Stimulated activated CD8-positive, alpha-beta memory T cell treated with anti-CD3 and anti-CD28 coated beads, Interleukin-12 subunit alpha, Interleukin-12 subunit beta, amount 100 ng/mL, for 1 hour (primary cell): ENCODE data around the gene BLID.

Source experiments
- DNase-seq: peaks from one replicate; pipeline ENCODE4 v3.0.0-alpha.2; 2020; ENCODE audit warnings: low read depth

Gene BLID

DNA sequence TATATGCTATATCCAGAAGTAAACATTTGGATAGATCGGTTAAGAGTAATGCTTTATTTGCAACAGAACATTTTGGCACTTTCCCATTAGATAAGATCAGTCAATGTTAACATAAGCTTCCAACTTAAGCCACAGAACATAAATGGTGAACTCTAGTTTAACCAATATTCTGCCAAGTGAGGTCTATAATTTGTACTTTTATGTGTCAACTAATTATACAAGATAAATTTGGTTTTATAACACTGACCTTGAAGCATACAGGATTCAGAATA lies 23.5 kb upstream of the BLID start:
- DNase-seq, result no peak

DNA sequence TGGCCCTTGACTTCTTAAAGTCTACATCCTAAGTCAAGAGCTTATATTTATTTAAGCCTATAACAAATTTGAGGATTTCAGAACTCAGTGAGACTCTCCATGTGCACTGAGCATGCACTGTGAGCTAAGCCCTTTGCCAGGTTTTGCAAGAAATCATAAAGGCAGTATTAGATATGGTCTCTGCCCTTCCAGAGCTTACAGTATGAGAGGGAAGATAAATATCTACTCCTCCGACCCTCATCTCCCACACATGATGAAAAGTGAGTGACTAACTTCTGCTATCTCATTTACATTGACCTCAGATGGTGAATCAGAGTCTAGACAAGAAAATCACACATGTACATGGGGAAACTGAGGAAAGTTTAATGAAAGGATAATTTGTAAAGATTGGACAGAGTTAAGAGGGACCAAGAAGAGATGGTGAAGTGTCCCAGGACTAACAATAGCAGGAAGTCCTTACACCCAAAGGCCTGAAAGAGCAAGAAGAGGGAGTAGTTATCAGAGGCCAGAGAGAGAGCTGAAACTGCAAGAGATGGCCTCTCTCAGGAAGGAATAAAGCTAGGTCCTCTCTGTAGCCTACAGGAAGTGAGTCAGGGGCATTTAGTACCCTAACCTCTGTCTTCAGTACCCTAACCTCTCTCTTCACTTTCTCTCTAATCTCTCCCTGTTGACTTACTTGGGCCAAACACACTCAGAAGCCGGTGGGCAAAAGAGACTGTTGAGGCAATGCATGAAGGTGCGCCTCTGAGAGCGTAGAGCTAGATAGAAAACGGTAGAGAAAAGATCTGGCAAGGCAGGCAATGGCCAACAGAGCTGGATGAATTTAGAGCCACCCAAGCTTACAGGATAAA lies 23.0 kb upstream of the BLID start:
- no peak for DNase-seq

DNA sequence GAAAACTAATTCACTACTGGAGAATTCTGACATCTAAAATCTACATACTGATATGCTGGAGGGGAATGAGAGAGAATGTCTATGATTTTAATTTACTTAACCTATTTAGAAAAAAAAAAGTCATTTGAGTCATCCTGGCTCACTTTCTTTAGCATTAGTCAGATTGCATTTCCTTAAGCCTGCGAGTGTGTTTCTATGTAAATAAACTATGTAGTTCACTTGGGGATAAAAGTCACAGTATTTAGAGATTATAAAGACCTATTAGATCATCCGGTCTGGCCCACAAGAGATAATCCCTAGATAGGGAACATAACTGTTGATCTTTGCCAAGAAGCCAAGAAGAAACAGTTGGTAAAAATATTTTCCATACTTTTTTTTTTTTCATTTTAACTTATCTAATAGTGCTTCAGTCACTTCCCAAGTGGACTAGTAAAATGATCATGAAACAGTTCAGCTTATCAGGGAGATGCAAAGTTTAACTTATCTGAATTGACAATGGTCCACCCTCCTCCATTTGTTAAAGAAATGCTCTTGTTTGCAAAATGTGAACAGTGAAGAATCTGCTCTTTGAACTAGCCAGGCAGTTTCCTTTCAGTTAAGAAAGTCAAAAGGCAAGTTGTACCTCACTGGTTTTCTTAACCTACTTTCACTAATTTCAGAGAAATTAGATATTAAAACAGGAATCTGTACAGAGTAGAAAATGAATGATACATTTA lies 21.2 kb upstream of the BLID start:
- no peak for DNase-seq

DNA sequence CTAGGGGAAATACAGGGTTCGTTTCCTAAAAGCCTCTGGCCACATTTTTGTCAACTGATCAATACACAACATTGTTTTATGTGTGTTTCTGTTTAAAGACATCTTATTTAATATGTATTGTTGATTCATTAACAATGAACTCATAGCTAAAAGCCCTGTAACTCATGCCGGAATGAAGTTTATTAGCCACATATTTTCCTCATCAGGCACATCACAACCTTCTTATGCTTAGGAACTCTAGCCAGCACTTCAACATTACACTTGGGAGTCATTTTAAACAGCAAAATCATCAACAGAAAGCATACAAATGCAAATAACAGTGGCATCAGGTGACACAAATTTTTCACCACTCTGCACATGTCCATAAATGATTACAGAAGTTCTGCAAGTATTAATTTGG lies 15.1 kb upstream of the BLID start:
- DNase-seq, result no peak

DNA sequence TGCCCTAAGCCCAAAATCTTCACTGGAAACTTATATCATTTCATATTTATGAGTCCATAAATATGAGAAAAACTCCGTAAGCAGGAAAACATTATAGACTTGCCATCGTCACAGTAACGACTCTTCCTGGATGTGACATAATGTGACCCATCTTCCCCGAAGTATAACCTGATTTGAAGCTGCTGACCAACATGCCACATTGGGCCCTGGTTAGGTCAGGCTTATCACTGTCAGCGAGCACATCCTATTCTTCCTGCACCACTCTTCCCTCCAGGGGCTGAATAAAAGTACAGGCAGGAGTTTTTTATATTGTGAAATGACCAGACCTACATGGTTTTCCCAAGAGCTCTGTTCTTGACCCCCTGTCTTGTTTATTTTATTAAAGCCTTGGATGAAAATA lies 12.1 kb upstream of the BLID start:
- no peak for DNase-seq

DNA sequence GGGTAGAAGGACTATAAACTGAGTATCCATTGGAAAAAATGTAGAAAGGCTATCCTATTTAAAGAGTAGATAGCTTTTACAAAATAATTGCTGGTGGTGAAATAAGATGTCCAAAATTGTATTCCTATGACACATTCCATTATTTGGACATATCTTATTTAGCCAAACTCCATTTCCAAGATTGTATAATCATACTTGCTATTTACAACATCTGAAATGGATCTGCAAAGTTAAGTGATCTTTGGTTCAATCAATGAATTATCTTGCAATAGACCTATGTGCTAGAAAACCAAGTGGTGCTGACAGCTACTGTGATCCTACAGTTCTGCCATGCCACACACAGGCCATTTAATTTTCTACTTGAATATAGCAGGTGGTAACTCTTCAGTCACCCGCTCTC lies 11.0 kb upstream of the BLID start:
- DNase-seq, result no peak

DNA sequence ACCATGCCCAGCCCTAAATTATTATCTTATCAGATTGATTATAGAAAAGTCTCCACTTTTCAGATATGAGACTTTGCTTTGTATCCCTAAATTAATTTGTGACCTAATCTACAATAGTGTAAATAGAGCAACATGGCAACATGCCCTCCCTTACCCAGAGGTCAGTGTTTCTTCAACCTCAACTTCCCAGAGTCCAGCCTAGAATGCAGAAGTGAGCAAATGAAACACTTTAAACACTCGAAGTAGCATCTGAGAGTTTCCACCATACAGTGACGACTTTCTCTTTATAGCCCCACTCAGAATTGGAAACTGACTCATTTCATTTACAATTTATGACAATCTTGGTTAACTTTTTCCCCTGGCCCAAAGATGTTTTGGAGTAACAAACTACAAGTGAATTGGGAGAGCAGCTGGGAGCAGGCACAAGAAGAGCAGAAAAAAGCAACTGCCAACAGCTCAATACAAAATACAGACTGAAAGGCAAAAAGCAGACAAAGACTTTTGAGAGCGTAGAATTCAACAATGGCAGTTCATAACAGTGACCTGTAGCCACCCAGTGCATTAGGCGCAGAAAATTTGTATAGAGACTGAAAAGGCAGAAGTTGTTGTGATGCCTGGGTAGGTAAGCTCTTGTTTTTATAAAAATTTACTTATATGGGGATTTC lies 10.1 kb upstream of the BLID start:
- DNase-seq, result no peak

DNA sequence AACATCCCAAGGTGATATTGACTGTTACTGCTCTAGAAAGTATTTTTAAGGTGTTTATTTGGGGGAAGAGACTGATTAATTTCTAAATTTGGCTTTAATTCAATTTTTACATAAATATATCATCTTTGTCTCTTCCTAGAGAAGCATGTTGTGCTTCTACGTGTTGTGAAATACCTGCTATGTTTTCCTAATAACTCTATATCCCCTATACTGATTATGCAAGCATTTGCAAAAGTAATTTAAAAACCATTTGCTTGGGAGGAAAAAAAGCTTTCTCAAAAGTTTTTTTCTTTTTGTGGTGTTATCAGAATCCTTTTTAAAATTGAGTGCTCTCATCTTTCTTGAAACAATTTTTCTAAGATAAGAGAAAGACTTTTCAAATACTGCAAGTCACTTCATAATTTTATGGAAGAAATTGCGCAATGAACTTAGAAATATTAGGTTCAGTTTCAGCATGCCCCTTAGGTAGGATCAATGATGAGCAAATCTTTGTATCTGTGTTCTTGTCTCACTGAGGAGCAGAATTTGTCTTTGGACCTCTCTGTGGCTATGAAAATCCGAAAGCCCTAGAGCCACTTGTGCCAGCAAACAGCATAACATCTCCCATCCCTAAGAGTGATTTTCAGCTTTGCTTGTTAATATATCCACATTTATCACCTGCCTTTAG lies 7.4 kb upstream of the BLID start:
- DNase-seq, result no peak

DNA sequence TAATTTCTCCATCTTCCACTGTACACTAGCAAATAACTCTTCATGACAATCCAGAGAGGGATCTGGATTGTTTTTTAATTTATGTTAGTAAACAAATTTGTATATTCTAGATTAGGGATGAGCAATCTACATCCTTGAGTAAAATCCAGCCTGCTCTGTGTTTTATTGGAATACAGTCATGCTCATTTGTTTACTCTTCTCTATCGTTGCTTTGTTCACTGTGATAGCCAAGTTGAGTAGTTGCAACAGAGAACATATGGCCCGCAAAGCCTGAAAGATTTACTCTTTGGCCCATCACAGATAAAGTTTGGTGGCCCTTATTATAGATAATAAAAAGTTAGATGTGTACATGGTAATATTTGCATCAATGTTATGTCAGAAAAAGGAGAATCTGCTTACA lies 6.2 kb upstream of the BLID start:
- no peak for DNase-seq

DNA sequence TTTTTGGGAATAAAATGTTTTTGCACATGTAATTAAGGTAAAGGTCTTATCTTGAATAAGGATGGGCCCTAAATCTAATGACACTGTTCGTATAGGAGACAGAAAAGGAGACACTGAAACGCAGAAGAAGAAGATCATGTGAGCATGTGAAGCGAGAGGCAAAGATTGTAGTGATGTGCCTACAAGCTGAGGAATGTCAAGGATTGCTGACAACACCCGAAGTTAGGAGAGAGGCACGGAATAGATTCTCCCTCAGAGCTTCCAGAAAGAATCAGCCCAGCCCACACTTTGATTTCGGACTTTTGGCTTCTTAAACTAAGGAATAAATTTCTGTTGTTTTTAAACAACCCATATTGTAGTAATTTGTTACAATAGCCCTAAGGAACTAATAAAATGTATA lies 4.1 kb upstream of the BLID start:
- no peak for DNase-seq

DNA sequence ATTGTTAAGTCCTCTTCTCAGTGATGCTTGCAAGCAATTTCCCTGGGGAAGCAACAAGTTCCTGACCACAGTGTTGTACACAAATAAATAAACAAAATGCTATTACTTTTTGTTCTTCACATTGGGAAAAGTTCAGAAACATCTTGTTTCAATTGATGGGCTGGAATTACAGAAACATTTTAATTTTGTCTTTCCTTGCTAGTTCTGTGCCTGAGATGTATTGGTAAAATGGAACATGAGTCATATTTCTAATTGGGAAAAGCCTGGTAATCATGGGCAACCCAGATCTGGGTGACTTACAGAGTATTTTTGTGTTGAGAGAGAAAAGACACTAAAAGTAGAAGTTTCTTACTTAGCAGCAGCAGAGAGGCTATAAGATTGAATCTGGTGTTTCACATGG lies 576 bp upstream of the BLID start:
- no peak for DNase-seq

DNA sequence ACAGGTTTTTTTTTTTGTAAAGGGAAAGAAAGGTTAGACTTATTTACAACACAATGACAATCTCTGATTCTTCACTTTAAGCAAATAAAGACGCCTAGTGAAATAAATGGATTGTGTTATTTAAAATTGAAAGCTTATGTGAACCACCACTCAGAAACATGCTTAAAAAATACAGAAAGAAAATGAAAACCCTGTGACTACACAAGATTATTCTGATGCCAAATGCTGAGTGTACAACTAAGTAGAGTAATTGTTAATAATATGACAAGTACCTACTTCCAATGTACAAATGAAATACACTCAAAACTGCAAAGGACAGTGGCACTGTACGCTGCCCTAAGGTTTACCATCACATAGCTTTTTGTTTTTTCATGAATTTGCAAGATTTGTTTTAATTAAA lies 1.0 kb downstream of the BLID start:
- no peak for DNase-seq

DNA sequence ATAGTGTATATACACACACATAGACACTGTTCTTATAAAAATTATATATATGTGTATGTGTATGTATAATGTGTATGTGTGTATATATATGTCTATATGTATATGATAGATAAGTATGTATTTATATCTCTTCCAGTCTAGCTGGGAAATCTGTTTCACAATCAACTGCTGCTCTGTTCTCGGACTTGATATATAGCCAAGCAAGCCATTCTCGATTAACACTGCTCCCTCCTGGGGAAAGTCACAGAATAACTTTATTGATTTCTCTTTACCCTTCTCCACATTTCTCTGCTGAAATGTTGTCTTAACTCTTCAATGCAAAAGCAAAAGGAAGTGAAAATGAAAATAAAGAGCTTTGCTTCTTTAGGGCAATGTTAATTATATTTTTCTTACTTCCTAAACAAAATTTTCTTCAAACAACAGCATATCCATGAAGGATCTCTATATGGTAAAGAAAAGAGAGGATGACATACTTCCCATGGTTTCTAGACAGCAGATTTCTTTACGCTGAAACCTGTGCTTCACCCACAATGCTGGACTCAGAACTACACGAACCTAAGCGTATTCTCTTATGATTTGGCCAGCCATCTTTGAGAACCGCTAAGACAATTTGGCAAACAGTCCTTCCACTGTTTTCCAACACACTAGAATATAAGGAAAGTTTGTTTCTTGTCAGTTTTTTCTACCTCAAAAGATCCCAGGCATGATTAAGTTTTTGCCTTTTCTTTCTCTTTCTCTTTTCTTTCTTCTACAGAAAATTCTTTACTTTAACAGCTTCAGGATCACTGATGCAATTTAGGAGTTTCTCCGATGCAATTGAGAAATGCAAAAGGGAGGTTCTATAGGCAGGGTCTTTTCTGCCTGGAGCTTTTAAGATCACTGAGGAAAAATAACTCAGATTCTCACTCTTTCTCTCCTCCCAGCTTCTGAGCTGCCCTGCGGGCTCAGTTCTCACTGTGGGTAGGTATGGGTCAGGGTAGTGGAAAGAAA lies 1.9 kb downstream of the BLID start:
- DNase-seq, result no peak

DNA sequence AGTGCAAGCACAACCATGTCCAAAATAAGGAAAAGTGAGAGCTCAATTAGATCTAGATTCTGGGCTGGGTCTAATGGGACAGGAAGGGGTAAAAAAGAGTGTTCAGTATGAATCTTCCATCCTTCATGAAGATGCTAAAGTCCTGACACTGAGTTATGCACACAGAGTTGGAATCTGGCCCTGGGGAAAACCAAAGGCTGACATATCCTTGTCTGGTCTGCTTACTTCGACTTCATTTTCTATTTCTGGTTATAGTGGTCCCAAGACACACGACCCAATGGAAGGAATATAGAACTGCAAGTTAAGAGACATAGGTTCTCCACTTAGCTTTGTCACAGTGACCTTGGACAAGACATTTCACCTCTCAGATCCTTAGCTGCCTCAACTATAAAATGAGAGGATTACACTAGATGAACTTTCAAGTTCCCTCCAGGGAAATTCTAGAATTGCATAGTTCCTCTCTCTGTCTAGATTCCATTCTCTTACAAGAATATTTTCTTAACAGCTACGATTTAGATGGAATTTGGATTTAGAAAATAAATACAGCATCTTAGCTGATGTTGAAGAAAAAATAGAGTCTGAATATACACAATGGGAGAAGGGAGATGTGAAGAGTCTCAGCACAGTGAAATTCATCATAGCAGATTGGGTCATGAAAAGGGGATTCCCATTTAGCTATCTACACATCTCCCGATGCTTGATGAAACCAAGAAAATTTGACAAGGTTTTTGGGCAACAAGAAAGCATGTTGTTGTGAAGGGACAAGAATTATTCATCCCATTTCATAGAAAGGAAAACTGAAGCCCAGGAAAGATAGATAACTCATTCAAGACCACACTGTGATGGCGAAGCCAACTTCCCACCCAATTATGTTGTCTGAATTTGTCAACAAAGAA lies 3.3 kb downstream of the BLID start:
- no peak for DNase-seq

DNA sequence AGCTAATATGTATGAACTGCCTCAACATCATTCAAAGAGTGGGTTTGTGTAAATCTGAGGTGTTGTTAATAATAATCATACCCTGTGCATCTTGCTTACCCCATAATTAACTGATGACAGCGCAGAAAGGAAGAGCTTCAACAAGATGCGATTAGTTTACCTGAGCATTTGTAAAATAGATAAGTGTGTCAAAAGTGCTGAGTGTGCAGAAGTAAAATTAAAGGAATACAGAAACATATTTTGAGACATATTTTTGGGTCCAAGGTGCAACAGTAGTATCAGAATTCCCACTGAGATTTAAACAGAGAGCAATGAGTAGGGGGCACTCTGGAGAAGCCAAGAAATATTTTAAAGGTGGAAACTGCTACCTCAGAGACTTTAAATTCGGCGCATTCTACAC lies 6.1 kb downstream of the BLID start:
- no peak for DNase-seq

DNA sequence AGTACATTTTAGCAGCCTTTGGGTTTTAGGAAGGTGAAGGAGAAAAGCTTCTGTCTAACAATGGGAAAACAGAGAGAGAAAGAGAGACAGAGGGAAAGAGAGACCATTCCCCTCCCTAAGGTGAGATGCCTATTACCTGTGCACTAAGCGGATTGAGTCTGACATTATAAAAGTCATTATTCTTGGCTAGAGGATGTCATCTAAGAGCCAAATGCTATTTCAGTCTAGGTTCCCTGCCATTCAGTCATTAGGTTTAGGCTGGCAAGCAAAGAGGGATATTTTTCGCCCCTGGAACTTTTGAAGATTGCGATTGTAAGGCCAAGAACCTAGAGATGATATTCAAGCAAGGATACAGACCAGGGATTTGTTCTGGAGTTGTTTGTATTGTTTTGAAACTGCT lies 7.2 kb downstream of the BLID start:
- DNase-seq, result no peak

DNA sequence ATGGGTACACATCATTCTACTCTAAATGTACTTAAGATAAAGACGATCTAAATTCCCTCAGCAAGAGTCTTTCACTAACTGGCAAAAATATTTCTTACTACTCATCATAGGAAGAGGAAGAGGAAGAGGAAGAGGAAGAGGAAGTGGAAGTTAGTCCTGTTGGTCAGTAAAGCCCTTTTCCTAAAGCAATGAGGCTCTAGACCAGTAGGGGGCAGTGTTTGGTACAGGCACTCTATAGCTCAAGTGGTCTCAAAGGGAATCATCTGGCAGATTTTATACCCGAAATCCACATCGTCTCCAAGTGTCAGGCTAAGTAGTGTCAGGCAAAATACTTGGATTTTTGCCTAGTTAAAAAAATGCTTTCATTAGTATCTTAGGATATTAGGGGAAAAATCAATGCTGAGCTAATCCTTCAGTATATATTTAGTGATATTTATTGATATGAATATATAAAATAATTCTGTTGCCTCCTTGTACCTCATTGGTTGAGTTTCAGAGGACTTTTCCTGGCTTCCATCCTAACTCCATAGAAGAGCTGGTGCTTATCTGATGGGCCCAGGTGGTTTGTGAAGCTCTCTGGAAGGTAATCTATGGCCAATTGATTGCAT lies 7.7 kb downstream of the BLID start:
- DNase-seq, result no peak

DNA sequence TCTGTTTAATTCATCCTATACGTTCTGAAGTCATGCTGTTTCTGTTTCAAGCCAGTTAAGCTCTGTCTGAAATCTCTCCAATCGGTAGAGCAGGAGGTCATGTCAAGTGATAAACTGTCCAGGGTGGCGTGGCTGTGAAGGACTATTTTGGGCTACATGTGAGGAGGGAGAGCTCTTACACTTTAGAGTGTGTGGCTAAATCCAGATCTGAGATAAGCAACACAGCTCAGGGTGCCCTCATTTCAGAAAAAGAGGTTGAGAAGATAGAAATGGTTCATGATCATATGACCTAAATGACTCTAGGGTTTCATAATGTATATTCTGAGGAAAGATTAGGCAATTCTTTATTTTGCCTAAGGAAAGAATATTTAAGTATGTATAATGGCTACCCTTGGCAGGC lies 8.4 kb downstream of the BLID start:
- no peak for DNase-seq

DNA sequence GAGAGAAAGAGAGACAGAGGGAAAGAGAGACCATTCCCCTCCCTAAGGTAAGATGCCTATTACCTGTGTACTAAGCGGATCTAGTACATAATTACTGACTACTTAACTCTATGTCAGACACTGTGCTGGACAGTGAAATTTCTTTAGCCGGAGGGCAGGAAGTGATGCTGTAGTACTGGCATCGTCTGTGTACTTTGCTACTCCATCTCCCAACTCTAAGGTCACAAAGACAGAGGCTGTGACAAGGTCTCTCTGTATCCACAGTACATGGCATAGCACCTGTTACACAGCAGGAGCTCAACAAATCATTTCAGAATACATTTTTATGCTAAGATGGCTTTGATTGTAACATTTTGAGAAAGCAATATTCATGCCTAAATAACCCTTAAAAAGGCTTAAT lies 9.0 kb downstream of the BLID start:
- no peak for DNase-seq

DNA sequence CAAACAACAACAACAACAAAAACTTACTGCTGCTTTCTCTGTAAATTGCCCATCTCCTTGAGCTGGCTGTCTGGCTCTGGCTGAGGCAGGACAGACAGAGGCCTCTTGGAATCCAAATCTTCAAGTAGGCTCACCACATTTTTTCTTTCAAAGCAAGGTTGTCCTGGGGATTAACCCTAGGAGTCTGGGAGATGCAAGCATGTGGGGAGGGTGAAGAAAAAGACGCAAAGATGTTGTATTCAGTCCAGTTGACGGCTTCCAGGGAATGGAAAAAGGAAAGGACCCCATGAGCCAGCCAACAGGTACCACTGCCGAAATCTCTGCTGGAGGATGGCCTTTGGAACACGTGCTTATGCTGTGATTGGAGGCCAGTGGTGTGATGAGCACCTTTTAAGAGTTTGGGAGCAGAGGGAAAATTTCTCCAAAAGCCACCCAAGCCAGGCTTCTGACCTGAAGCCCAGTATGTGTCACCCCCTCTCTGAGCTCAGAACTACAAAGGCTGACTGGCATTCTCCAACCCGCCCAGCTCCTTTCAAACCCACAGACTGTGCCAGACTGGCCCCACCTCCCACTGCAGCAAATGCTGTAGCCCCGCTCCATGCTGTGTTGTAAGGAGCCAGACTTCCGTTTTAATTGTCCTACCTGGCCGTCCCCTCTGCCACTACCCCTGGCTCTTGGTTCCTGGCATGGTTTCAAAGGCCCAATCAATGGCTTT lies 10.8 kb downstream of the BLID start:
- DNase-seq, result no peak
